GM21528 (cell line): Measurements from ENCODE around the gene MLC1.

Source experiments
- ATAC-seq: cut with Tn5 transposase; IDR thresholded peaks from one replicate; pipeline ENCODE4 v1.9.1; 2021; ENCODE audit warnings: mild to moderate bottlenecking, moderate library complexity; ENCODE audit not compliant: unreplicated experiment, low FRiP score

Gene MLC1

DNA sequence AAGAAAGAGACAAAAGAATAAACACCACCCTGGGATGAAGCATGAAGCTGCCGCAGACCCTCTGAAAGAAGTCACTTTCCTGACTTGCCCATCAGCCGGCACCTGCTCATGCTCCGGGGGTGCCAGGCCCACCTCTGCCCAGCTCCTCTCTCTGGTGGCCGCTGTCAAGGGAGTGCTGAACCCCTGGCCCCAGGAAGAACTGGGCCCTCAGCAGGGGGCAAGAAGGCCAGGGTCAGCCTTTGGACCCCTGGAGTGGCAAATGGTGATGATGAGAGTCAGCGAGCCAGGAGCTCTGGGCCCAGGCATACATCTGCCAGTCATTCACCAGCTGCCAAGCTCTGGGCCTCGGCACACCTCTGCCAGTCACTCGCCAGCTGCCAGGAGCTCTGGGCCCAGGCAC is 44.5 kb downstream of the MLC1 start:
- ATAC-seq: no peak

DNA sequence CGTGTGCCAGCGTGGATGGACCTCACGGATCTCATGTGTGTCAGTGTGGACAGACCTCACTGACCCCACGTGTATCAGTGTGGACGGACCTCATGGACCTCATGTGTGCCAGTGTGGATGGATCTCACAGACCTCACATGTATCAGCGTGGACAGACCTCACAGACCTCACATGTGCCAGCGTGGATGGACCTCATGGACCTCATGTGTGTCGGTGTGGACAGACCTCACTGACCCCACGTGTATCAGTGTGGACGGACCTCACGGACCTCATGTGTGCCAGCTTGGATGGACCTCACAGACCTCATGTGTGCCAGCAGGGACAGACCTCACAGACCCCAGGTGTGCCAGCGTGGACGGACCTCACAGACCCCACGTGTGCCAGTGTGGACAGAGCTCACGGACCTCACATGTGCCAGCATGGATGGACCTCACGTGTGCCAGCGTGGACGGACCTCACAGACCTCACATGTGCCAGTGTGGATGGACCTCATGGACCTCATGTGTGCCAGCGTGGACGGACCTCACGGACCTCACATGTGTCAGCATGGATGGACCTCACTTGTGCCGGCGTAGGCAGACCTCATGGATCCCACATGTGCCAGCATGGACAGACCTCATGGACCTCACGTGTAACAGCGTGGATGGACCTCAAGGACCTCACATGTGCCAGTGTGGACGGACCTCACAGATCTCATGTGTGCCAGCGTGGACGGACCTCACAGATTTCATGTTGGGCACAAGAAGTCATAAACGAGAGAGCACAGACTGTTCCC is 45.4 kb downstream of the MLC1 start:
- ATAC-seq: no peak

DNA sequence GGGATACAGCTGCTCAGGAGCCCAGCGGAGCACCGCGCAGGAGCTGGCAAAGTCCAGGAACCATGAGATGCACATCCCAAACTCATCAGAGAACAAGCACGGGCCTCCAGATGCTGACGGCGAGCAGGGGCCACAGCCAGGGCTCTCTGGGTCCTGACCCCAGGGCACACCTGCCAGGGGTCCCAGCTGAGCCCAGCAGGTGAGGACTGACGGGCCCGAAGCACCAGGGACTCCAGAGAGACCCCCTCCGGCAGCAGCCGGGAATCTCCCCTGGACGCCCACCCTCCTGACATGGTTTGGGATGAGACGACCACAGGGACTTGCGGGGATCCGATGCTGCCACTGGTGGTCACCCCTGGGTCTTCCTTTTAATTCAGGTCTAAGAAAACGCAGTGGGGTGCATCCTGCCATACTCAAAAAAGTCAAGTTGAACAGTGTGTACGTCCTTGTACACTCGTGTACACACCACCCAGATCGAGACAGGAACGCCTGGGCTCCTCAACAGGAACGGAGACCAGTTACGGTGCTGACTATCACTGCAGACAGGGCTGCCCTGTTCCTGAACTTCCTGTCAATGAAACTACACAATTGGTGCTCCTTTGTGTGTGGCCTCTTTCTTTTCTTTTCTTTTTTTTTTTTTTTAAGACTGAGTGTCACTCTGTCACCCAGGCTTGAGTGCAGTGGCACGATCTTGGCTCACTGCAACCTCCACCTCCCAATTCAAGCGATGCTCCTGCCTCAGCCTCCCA is 49.1 kb downstream of the MLC1 start:
- ATAC-seq: no peak

DNA sequence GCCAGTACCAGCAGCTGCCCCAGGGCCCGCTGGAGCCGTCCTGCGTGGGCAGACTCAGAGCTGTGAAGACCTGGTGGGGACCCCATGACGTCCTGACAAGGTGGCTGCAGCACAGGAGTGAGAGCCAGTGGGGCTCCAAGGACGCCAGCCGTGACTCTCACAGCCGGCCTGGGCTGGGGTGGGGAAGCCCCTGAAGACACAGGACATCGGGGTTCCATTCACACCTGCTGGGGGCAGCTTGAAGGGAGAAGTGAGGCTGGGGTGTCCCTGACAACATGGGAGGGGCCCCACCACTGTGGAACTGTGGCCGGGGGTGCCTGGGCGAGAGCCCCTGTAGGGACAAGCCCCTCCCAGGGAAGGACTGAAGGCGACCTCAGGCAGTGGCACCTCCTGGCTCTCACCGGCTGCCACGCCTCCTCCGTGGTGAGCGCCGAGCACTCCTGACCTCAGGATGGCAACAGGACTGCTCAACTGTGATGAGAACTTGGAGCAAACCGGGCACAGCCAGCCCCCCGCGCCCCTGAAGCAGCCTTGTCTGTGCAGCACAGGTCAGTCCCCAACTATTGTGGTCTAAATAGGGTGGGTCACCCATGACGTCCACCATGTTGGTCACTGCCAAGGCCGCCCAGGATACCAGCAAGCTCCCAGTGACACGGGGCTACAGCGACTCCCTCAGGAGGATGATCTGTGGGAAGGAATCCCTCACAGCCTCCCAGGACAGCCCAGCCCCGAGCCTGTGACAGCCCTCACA is 49.9 kb downstream of the MLC1 start:
- no peak for ATAC-seq

DNA sequence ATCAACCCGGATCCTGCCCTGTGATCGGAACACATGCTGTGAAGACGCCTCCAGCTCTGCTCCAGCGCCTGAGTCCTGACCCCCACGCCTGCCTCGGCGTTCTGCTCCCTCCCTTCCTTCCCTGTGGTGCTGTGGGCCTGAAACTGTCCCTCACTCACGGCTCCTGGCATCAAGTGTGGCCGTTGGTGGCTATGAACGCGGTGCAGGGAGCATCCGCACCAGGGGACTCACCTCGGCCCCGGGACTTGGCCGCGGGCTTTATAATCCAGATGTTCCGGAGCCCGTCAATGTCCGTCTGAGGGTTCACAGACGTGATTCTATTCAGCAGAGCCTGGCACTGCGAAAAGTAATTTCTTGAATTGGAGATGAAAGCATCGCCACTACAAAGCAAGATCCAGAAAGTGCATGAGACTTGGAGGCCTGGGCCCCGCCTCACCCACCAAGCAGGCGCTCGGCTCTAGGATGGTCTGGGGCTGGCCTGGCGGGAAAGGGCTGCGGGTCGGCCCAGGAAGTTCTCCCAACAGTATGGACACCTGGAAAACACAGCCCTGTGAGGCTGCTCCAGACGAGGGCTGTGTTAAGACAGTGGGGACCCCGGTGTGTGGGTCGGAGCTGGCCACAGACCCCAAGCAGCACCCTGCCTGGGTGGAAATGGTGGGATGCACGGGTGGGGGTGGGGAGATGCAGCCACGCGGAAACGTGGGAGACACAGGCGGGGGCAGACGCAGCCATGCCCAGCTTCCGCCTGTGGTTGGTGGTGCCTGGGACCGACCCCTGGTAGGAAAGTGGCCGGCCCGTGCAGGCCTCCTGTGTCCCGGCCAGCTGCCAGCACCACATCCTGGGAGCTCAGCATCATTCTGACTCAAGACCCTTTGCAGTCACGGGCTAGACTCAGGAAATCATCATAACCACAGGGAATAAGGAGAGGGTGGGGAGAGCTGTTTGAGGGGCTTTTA is 50.8 kb downstream of the MLC1 start:
- no peak for ATAC-seq

DNA sequence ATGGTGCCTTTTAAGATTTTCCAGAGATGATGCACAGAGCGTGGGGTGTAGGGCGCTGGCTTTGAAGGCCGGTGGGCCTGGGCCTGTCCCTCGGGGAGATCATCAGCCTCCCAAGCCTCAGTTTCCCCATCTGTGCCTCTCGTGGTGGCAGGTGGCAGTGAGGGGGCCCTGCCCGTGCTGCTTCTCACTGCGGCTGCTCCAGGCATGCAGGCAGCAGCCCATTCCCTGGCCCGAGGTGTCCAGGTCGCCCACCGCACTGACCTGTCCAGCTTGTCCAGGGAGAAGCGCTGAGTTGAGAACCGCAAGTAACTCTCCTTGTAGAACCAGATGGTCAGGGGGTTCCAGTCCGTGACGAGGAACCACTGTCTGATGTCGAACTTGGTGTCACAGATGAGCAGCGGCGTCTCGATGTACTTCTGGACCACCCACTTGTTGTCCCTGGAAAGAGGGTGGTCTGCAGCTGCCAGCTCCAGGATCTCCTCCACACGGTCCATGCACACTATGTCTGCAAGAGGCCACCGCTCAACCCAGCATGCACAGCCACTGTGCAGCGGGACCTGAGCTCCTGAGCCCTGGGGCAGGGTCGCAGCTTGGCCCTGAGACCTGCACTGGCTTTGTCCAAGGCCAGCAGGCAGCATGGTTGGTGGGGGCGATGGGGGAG is 52.2 kb downstream of the MLC1 start:
- no peak for ATAC-seq

DNA sequence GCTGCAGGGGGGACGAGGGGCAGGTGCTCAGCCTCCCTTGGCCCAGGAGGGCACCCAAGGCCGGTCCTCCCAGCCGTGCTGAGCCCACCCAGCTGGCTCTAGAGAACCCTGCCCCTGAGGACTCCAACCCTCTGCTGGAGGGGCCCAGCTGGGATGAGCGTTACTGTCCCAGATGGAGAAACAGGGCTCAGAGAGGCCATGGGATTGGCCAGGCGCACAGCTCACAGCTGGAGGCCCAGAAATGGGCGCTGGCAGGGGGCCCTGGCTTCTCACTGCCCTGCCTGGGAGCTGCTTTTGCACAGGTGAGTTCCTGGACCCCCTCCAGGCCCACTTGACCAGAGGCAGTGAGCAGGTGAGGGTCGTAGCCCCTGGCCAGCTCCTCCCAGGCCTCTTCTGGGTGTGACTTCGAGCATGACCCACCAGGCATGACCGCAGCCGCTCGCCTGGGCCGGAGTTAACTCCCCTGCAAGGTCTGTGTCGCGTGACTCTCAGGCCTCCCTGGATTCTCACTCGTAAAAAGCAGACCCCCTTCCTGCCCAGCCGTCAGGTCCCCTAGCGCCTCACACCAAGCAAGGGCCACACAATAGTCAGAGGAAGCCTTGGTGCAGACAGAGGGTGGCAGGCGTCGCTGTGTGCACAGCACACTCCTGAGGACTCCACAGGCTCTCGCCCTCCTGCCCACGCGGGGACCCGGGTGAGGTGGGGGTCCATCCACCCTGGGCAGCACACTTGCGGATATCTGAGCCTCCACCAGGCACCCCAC is 52.9 kb downstream of the MLC1 start:
- no peak for ATAC-seq

DNA sequence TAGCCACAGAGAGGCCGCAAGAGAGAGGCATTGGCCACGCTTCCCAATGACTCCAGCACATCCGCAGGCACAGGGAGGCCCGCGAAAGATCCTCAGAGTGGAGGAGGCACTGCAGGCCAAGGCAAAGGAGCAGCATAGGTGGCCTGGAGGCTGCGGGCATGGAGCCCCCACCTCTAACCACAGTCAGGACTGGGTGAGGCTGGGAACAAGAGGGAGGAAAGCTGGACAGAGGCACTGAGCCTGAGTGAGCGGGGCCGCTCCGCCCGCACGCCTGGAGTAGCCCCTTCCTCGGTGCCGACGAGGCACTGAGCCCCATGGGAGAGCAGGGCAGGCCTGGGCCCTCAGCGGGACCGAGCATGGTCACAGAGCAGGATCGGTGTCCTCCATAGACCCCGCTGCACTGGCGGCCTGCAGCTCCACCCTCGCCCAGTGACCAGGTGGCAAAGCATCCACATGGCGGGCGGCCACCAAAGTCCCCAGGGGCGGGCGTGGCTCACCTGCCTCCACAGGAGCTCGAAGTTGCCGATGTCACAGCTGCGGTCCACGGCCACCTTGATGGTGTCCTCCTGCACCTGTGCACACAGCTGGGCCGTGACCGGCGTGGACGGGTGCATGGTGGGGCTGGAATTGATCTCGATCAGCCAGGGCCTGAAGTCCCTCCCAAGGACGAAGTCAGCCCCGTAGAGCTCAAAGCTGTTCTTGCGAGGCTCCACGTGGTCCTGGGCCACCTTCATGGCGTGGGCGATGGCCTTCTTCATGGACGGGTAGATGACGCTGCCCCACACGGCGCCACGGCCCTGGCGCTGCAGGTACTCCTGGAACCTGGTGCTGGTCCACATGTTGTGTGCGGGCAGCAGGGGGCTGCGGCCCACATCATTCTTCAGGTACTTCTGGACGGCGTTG is 53.8 kb downstream of the MLC1 start:
- no peak for ATAC-seq

DNA sequence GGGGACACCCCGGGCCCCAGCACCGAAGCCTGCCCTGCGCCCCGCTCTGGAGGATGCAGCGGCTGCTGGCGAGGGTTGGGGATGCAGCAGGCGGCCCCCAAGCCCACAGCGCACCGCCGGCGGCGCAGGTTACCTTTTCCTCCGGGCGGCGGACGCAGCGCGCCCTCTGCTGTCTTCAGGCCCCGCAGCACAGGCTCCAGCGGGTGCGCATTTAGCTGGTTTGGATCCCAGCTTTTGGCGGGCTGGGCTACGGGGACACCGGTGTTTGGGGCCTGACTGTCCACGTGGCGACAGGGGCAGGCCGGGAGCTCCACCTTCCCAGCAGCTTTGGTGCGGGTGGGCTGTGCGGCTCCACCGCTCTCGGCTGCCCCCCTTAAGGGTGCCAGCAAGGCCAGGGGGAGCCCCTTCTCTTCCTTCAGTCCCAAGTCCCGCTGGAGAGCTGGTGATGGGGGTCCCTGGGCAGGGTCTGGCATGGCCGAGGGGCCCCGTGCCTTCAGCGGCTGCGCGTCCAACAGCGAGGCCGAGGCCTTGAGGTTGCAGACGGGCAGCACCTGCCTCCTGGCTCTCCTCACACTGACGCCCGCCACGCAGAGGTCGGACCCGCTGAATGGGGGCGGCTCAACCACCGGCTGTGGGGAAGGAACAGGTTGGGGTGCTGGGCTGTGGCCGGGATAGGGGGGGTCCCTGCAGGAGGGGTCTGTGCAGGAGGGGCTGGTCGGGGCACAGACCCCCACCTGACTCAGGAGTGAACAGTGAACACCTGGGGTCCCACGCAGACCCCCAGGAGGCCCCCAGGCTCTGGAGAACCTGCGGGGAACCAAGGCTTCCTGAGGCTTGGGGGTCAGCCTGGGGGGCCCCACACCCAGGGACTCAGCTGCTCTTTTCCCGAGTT is 54.7 kb downstream of the MLC1 start:
- no peak for ATAC-seq

DNA sequence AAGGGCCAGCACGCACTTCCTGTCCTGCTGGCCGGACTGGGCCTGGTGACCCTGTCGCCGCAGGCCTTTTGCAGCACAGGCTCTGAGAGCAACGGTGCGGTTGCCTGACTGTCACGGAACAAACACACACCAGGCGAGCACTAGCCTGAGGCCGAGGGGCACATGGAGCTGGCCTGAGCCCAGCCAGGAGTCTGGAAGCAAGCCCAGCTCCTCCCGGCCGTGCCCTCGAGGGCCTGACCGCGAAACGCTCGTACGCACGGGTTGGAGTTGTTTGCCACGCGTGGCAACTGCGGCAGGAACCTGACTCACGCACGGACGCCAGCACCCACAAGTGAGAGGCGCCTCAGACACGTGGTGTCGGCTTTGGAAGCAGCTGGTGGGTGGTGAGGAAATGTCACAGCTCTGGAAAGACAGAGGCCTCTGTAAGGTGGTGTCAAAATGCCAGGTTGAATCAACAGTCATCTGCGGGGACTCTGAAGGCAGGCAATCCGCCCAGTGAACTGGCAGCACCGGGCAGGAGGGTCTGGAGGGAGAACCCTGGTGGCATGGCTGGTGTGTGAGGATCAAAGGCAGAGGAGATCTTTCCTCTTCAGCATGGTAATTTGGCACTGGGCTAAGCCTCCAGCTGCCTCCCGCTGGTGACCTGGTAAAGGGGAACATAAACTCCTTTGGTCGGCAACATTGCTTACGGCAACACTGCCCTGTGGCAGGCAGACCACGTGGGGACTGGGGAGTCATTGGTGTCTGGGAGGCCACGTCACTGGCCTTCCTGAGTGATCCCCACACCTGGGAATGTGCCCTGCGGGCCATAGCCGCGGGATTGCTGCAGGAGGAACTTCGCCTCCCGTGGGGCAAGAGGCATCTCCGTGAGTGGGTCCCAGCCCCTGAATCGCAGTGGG is 57.3 kb downstream of the MLC1 start:
- no peak for ATAC-seq

DNA sequence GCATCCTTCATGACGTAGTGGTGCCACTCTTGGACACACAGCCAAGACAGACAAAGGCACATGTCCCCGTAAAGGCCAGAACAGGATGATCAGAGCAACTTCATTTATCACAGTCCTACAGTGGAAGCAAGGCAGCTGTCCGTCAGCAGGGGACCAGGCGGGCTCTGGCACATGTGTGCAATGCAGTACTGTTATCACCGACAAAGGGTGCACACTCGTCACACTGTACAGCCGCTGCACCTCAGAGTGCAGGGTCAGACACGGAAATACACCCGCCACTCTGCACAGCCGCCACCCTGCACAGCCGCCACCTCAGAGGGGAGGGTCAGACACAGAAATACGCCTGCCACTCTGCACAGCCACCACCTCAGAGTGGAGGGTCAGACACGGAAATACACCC is 59.2 kb downstream of the MLC1 start:
- ATAC-seq: no peak

DNA sequence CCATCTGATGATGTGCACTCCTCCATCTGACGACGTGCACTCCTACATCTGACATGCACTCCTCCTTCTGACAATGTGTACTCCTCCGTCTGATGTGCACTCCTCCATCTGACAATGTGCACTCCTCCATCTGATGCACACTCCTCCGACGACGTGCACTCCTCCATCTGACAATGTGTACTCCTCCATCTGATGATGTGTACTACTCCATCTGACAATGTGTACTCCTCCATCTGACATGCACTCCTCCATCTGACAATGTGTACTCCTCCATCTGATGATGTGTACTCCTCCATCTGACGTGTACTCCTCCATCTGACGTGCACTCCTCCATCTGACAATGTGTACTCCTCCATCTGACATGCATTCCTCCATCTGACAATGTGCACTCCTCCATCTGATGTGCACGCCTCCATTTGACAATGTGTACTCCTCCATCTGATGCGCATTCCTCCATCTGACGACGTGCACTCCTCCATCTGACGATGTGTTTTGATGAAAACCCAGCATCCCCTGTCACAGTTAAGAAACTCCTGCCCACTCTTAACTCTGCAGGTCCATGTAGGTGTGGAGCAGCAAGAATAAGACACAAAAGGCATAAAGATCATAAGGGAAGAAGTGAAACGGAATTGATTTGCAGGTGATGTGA is 62.9 kb downstream of the MLC1 start:
- ATAC-seq: no peak

DNA sequence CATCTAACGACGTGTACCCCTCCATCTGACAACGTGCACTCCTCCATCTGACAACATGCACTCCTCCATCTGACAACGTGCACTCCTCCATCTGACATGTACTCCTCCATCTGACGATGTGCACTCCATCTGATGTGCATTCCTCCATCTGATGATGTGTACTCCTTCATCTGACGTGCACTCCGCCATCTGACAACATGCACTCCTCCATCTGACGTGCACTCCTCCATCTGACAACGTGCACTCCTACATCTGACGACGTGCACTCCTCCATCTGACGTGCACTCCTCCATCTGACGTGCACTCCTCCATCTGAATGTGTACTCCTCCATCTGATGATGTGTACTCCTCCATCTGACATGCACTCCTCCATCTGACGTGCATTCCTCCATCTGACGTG is 64.6 kb downstream of the MLC1 start:
- ATAC-seq: no peak

DNA sequence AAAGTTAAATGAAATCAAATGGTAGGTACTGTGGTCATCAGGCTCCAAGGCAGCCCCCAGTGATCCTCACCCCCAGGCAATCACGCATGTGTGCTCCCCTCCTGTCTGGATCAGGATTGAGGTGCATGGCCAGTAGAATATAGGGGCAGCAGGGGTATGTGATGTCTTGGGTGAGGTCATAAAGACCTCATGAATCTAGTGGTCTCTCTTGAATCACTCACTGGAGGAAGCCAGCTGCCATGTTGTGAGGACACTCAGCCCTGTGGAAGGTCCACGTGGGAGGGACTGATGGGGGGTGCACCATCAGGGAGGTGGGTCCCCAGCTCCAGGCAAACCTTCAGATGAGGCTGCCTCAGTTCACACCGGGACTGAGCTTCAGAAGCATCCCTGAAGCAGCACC is 65.9 kb downstream of the MLC1 start:
- no peak for ATAC-seq

DNA sequence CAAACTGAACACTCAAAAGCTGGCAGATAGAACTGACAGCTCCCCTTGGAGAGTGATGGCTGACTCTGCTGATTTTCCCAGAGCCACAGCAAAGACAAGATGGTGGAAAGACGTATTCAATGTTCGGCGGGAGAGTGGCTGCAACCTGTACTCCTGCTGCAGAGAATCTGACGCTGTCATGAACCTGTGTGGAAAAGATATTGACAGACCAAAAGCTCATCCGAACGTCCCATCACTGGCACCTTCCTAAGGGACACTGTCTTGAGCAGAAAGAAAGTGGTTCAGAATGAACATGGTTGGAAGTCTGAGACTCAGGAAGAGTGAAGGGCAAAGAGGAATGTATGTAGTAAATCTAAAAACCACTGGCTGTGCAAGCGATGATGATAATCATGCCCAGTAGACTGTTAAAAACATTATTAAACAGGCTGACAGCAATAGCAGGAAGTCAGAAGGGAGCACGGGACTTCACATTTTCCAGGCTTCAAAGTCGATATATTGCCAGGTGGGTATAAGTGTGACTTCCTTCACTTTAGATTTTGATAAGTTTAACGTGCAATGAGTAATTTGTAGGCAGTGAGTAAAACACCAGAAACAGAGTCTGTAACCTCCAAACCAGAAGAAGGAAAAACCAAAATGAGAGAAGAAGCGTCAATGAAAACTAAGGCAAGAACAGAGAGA is 66.5 kb downstream of the MLC1 start:
- ATAC-seq: no peak
